Bronchus fibroblast of lung (primary cell): ENCODE data around the gene SCAMP5. TPM values are rescaled to one million over a fixed set of nuclear protein-coding genes. Genes with fewer than 3 reads are reported as not detected.

Experiments used
- total RNA-seq: library from RNA; depleted of rRNA; stranded (reverse); fragments of >200 nt; gene quantifications from 2 replicates; pipeline ENCODE4 v1.2.3, GENCODE V29; 2015

SCAMP5 gene, protein sequence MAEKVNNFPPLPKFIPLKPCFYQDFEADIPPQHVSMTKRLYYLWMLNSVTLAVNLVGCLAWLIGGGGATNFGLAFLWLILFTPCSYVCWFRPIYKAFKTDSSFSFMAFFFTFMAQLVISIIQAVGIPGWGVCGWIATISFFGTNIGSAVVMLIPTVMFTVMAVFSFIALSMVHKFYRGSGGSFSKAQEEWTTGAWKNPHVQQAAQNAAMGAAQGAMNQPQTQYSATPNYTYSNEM
- total RNA-seq, result under 0.01 and 0.45 TPM in 2 replicates

DNA sequence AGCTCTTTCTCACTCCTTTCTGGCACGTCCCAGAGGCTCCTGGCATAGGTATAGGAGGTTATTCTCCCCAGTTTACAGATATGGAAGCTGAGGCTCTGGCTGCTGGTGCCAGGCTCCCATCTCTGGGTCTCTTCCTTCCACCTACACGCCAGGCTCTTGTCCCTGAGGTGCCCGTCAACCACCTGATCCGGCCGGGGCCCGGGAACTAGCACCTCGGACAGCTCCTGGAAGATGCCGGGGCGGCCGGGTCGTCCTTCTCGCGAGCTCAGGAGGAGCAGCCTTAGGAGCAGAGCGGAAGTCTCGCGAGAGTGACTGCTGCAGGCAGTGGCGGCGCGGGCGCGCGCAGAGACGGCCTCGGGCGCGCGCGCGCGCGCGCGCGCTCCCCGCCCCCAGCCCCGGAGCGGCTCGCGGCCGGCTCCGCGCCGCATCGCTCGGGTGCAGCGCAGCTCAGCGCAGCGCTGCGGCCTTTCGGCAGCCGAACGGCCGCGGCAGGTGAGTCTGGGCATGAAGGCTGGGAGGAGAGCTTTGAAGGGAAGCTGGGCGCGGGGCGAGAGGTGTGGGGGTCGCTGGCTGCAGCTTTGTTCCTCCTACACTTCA lies at the start of gene SCAMP5:
Gene SCAMP5 (plus strand): TSS at position 382 of the 597 bp plus-strand sequence. CDS start 16,277 bp downstream, outside the sequence.

DNA sequence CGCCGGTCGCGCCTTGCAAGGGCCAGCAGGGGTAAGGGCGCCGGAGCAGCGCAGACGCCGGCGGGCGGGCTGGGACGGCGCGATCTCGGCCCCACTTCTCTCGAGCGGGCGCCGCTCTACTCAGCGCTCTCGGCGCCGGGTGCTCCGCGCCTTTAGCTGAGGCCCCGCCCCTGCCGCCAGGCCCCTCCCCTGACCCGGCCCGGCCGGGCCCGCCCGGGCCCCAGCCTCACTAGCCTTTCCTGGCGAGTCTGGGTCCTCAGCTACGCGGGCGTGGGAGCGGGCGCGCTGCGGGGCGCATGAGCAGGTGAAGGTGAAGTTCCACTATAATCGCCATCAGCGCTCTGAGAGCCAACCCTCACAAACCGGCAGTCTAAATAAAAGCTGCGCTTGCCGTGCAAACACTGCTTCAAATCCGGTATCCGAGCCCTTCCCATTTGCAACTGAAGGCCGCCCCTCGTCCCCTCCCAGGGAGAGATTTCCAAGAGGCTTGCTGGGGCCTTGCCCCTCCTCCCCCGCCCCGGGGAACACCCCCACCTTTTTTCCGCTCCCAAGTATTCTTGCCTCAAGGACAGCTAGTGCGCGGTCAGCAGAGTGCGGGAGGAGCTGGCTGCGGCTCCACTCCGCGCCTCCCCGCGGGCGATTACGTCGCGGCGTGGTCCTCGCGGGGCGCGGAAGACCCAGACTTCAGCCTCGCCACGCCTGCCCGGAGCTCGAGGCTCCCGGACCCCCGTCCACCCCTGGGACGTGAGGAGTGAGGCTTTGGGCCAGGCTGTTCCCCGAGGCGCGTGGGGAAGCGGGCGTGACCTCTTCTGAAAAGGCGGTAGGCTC lies 38.5 kb upstream of the SCAMP5 start, which contains the start of gene RPP25:
Gene RPP25 (minus strand): TSS at position 125 of the 828 bp plus-strand sequence. CDS start 189 bp downstream, outside the sequence.

GRCh38 chr15:75023181-75023871 lies 28.0 kb downstream of the SCAMP5 start, which contains the start of gene PPCDC:
TSS of gene PPCDC (plus strand) at chr15:75023590. CDS start at chr15:75028319, 4,729 bp downstream.

Other genes starting within 250 kb of the SCAMP5 start
- not detected in 2 replicates for gene CYP1A2, start 246.7 kb upstream of the SCAMP5 start, total RNA-seq
- 21.1 and 23.5 TPM in 2 replicates for gene CSK, start 213.5 kb upstream of the SCAMP5 start, total RNA-seq
- not detected in 2 replicates for gene LMAN1L, start 182.7 kb upstream of the SCAMP5 start, total RNA-seq
- gene CPLX3, start 168.9 kb upstream of the SCAMP5 start, total RNA-seq, result not detected in 2 replicates
- 14.4 and 14.5 TPM in 2 replicates for gene ULK3, start 152.4 kb upstream of the SCAMP5 start, total RNA-seq
- 44.6 and 52.6 TPM in 2 replicates for gene SCAMP2, start 122.2 kb upstream of the SCAMP5 start, total RNA-seq
- 65.7 and 87.6 TPM in 2 replicates for gene MPI, start 105.5 kb upstream of the SCAMP5 start, total RNA-seq
- 27.1 and 27.6 TPM in 2 replicates for gene FAM219B, start 88.7 kb upstream of the SCAMP5 start, total RNA-seq
- gene COX5A, start 57.5 kb upstream of the SCAMP5 start, total RNA-seq, result 170 and 243 TPM in 2 replicates
- gene RPP25, start 38.8 kb upstream of the SCAMP5 start, total RNA-seq, result 5.6 and 6.1 TPM in 2 replicates
- gene PPCDC, start 28.0 kb downstream of the SCAMP5 start, total RNA-seq, result 21.7 and 26.1 TPM in 2 replicates
- 4.3 and 7.4 TPM in 2 replicates for gene C15orf39, start 206.3 kb downstream of the SCAMP5 start, total RNA-seq